ENCODE results near the gene TSPAN31.

- TF ChIP-seq CTCF (IDR thresholded peaks at IDR 0.05) (no peak), POLR2A (IDR thresholded peaks at IDR 0.05) (no peak), POLR2AphosphoS5 (IDR thresholded peaks at IDR 0.05) (no peak), EP300 (IDR thresholded peaks at IDR 0.05) (no peak)
Measured at GRCh38 chr12:57737467-57738460, 7.1 kb upstream of the TSPAN31 start.

Data from stomach (tissue), 4 donors.